Activated CD4-positive, alpha-beta T cell treated with anti-CD3 and anti-CD28 coated beads for 36 hours (primary cell): ENCODE measurements around the gene PSMC2. TPM values are rescaled to one million over a fixed set of nuclear protein-coding genes. Genes with fewer than 3 reads are reported as not detected.
A peak's percentile ranks its signal among the peaks of the same experiment; 100 is the strongest.

Experiments
- ATAC-seq: fragments of 200-7000 bp; cut with Tn5 transposase; one replicate; pipeline ENCODE4 v1.10.0; 2021; ENCODE audit warnings: mild to moderate bottlenecking, moderate library complexity
- CTCF ChIA-PET: fragments of 350-600 bp; sonication (Branson Sonifier 250); formaldehyde crosslinking; loops from one replicate; lab custom pipeline; 2021; ENCODE audit warnings: antibody characterized with exemption; lab: Charles Lee
- POLR2A ChIA-PET: fragments of 350-600 bp; sonication (Branson Sonifier 250); formaldehyde crosslinking; loops from one replicate; lab custom pipeline; 2021; ENCODE audit warnings: antibody characterized with exemption, inconsistent platforms; lab: Charles Lee
- DNase-seq: peaks from one replicate; pipeline ENCODE4 v3.0.0-alpha.2; 2020
- H3K27ac Mint-ChIP-seq: one replicate; pipeline ENCODE4 v1.8.0; 2021; ENCODE audit warnings: mixed read lengths
- H3K27me3 Mint-ChIP-seq: one replicate; pipeline ENCODE4 v1.8.0; 2021; ENCODE audit warnings: mixed read lengths
- H3K36me3 Mint-ChIP-seq: one replicate; pipeline ENCODE4 v1.8.0; 2021; ENCODE audit warnings: low read depth, mixed read lengths
- H3K4me1 Mint-ChIP-seq: one replicate; pipeline ENCODE4 v1.8.0; 2021; ENCODE audit warnings: mixed read lengths
- H3K4me3 Mint-ChIP-seq: one replicate; pipeline ENCODE4 v1.8.0; 2021; ENCODE audit warnings: mild to moderate bottlenecking, moderate library complexity, mixed read lengths
- H3K9me3 Mint-ChIP-seq: one replicate; pipeline ENCODE4 v1.8.0; 2021; ENCODE audit warnings: low read depth, mixed read lengths
- intact Hi-C, 2 experiments: fragments of 100-400 bp; cut with DNase I in 1 of 2; cut with micrococcal nuclease in 1 of 2; formaldehyde crosslinking; loops; one replicate each; pipeline versions ENCODE4 v1.14.2 to v1.15.1; 2022 to 2024; cut with DNase I, micrococcal nuclease
- total RNA-seq, 2 experiments: library from RNA; stranded (reverse); gene quantifications; one replicate each; pipeline ENCODE4 v1.2.3, GENCODE V29; 2021

The PSMC2 gene
- total RNA-seq, 2 experiments from 2014 or later: 145 to 161 TPM

GRCh38 chr7:103338864-103339263, 8.6 kb upstream of the PSMC2 start:
- peaks cover 38% of the 10 kb centered on the region for H3K4me1 Mint-ChIP-seq
- H3K4me3 Mint-ChIP-seq: no peak overlapping the region
- POLR2A ChIA-PET: interaction anchor here (0.6 to 0.8 kb wide), 2 partner anchors 9 to 193 kb away, joined by 3 to 4 read pairs; no protein-coding TSS in a partner anchor
- peaks cover 50% of the 10 kb centered on the region for H3K36me3 Mint-ChIP-seq
- no peaks in the 10 kb centered on the region for H3K27me3 Mint-ChIP-seq
- H3K27ac Mint-ChIP-seq: peak overlapping the region; percentile 58
- CTCF ChIA-PET: interaction anchor here (0.6 to 1.6 kb wide), 3 partner anchors 15 to 24 kb away, joined by 3 to 4 read pairs (median 3); no protein-coding TSS in a partner anchor
- ATAC-seq (no peak), DNase-seq (no peak)
- intact Hi-C loops: no loop called here
- H3K9me3 Mint-ChIP-seq: no peaks in the 10 kb centered on the region

- POLR2A ChIA-PET: no interaction called here
- peak overlapping the region; percentile 18 for H3K4me3 Mint-ChIP-seq
- CTCF ChIA-PET: no interaction called here
- H3K4me1 Mint-ChIP-seq: peaks cover 49% of the 10 kb centered on the region
- intact Hi-C loops: loop anchor here (5.0 to 10.0 kb wide), 3 partner anchors 63 to 1673 kb away; partner anchors contain the start of genes FAM185A (in 1 of the 2) and KMT2E (in 1 of the 2)
- DNase-seq (no peak), ATAC-seq (no peak)
- H3K36me3 Mint-ChIP-seq: peaks cover 54% of the 10 kb centered on the region
- H3K27ac Mint-ChIP-seq: peak overlapping the region; percentile 70
- no peaks in the 10 kb centered on the region for H3K27me3 Mint-ChIP-seq
- no peaks in the 10 kb centered on the region for H3K9me3 Mint-ChIP-seq
These were observed 6.0 kb upstream of the PSMC2 start for GRCh38 chr7:103341466-103341865.

DNA sequence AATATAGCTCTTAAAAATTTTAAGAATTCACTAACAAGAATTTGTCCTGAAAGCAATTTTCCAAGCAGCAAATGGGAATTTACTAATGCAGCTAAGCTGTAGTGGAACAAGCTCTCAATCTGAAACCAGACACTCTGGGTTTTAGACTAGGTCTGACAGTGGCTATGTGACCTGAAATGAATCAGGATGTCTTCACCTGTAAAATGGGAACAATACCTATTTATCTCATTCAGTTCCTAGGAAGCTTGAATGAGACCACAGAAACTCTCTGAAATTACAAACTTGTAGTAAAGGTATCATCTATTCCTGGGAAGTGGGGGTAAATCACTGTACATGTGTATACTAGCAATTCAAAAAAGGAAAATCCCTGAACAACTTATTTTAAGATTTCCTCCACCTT, 4.1 kb upstream of the PSMC2 start:
- DNase-seq: no peak
- Mint-ChIP-seq H3K9me3 (no peaks in the 10 kb centered on the region), H3K27me3 (no peaks in the 10 kb centered on the region), H3K27ac (peak overlapping the region; percentile 99), H3K4me1 (peaks cover 57% of the 10 kb centered on the region), H3K36me3 (peaks cover 40% of the 10 kb centered on the region), H3K4me3 (peak overlapping the region; percentile 92)
- intact Hi-C loops: loop anchor here (2.0 to 10.0 kb wide), 4 partner anchors 61 to 1671 kb away; partner anchors contain the start of genes FAM185A (in 1 of the 2) and KMT2E (in 1 of the 2)
- peak; percentile 10 for ATAC-seq
- POLR2A ChIA-PET: interaction anchor here (0.7 to 1.0 kb wide), 8 partner anchors 8 to 1667 kb away, joined by 3 to 7 read pairs (median 3); no protein-coding TSS in a partner anchor
- CTCF ChIA-PET: interaction anchor here (1.0 to 1.8 kb wide), 3 partner anchors 29 to 43 kb away, joined by 3 to 6 read pairs (median 3); no protein-coding TSS in a partner anchor

GRCh38 chr7:103343758-103344452, 3.5 kb upstream of the PSMC2 start:
- POLR2A ChIA-PET: interaction anchor here (0.8 to 1.0 kb wide), 2 partner anchors 7 to 13 kb away, joined by 3 read pairs; no protein-coding TSS in a partner anchor
- CTCF ChIA-PET: interaction anchor here (1.8 kb wide), 1 partner anchor 30 kb away, joined by 6 read pairs; no protein-coding TSS in a partner anchor
- H3K4me1 Mint-ChIP-seq: peaks cover 61% of the 10 kb centered on the region
- peak overlapping the region; percentile 92 for H3K4me3 Mint-ChIP-seq
- H3K36me3 Mint-ChIP-seq: peaks cover 40% of the 10 kb centered on the region
- no peaks in the 10 kb centered on the region for H3K9me3 Mint-ChIP-seq
- H3K27me3 Mint-ChIP-seq: no peaks in the 10 kb centered on the region
- peak; percentile 24 for ATAC-seq
- H3K27ac Mint-ChIP-seq: peak overlapping the region; percentile 99
- intact Hi-C loops: loop anchor here (1.0 to 10.0 kb wide), 6 partner anchors 19 to 1671 kb away; partner anchors contain the start of genes FAM185A (in 1 of the 2) and KMT2E (in 1 of the 2)
- DNase-seq: peak; percentile 49

DNA sequence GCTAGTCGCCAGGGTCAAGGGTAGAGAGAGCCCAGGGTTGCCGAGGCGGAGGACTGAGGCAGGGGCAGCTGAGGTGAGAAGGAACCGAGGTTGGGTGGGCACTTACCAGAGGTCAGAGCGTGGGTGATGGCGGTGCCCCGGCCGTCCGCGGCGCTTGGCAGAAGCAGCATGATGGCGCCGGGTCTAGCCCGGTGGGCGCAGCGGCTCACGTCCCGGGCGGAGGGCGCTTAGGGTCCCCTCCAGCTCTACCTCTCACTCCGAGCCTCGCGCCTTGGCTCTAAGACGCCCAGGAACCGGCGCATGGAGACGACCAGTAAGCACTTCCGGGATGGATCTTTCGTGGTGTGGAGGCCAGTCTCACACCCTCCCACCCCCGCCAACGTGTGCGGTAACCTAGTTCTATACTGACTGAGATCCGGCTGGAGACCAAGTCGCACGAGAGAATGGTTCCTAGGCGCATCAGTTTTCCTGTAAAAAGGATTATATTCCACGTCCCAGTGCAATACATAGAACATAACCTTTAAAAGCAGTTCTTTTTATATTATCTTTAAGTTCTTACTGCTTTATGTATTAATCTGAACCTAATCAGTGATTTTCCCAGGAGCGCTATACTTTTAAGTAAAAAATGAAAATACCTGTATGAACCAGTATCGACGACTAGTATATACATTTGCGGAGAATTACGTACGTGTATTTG, 2.8 kb upstream of the PSMC2 start, which contains the start of gene DNAJC2:
Gene DNAJC2, minus strand, starts transcription at position 315 of the 697 bp plus-strand sequence. Its CDS starts 145 bp downstream, at position 170.
- POLR2A ChIA-PET: no interaction called here
- Mint-ChIP-seq H3K4me1 (peaks cover 60% of the 10 kb centered on the region), H3K9me3 (no peaks in the 10 kb centered on the region), H3K4me3 (peak within 1 kb of the TSS; percentile 92), H3K36me3 (peaks cover 39% of the 10 kb centered on the region), H3K27ac (peak within 1 kb of the TSS; percentile 99), H3K27me3 (no peaks in the 10 kb centered on the region)
- intact Hi-C loops: loop anchor here (1.0 to 10.0 kb wide), 7 partner anchors 19 to 1670 kb away; partner anchors contain the start of genes ARMC10 (in 1 of the 2), FAM185A (in 1 of the 2) and KMT2E (in 1 of the 2)
- CTCF ChIA-PET: interaction anchor here (1.8 kb wide), 1 partner anchor 30 kb away, joined by 6 read pairs; no protein-coding TSS in a partner anchor
- ATAC-seq (peak; percentile 79), DNase-seq (peak; percentile 91)

DNA sequence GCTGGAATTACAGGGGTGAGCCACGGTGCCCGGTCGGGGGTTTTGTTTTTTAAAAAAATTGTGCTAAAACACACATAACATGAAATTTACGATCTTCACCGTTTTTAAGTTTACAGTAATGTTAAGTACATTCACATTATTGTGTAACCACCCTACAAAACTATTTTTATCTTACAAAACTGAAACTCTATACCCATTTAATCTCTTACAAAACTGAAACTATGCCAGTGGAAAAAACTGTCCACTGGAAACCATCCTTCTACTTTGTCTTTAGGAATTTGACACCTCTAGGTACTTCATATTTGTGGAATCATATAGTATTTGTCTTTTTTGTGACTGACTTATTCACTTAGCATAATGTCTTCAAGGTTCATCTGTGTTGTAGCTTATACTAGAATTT, 1.0 kb upstream of the PSMC2 start:
- H3K27me3 Mint-ChIP-seq: no peaks in the 10 kb centered on the region
- intact Hi-C loops: loop anchor here (5.0 to 10.0 kb wide), 4 partner anchors 58 to 1668 kb away; partner anchors contain the start of genes ARMC10 (in 1 of the 2) and KMT2E (in 1 of the 2)
- ChIA-PET CTCF (interaction anchor here (1.0 kb wide), 2 partner anchors 49 to 274 kb away, joined by 3 to 4 read pairs; no protein-coding TSS in a partner anchor), POLR2A (no interaction called here)
- peaks cover 34% of the 10 kb centered on the region for H3K36me3 Mint-ChIP-seq
- H3K27ac Mint-ChIP-seq: peak overlapping the region; percentile 60
- peak overlapping the region; percentile 94 for H3K4me3 Mint-ChIP-seq
- DNase-seq (no peak), ATAC-seq (no peak)
- H3K9me3 Mint-ChIP-seq: no peaks in the 10 kb centered on the region
- peaks cover 55% of the 10 kb centered on the region for H3K4me1 Mint-ChIP-seq

- no peaks in the 10 kb centered on the region for H3K9me3 Mint-ChIP-seq
These were observed 1.0 kb downstream of the PSMC2 start for GRCh38 chr7:103348452-103348851.

DNA sequence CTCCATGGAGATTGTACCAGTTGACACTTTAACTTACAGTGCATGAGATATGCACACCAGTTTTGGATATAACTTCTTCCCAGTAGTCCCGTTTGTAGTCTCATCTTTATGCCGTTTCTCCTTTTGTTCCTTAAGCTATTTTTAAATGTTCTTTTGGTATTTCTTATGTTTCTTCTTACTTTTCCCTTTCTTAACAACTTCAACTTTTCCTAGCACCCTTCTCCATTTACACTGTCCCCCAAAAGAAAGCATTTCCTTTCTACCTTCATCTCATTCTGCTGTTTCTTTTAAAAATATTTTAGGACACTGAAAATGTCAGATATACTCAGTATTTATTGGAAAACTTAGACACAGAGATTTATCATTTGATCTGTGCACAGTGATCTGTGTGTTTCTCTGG, 1.5 kb downstream of the PSMC2 start:
- no peak for DNase-seq
- CTCF ChIA-PET: interaction anchor here (1.6 to 2.1 kb wide), 2 partner anchors 9 to 57 kb away, joined by 4 to 6 read pairs; no protein-coding TSS in a partner anchor
- Mint-ChIP-seq H3K27me3 (no peaks in the 10 kb centered on the region), H3K4me3 (peak overlapping the region; percentile 94), H3K27ac (peak overlapping the region; percentile 93), H3K9me3 (no peaks in the 10 kb centered on the region), H3K36me3 (peaks cover 40% of the 10 kb centered on the region), H3K4me1 (peaks cover 62% of the 10 kb centered on the region)
- POLR2A ChIA-PET: no interaction called here
- intact Hi-C loops: loop anchor here (1.0 to 10.0 kb wide), 6 partner anchors 56 to 1666 kb away; partner anchors contain the start of genes ARMC10 (in 1 of the 2), KMT2E (in 1 of the 2) and NAPEPLD (in 1 of the 2)
- no peak for ATAC-seq

More at GRCh38 chr7:103348452-103348851, 1.0 kb downstream of the PSMC2 start:
- DNase-seq (peak; percentile 23), ATAC-seq (no peak)
- CTCF ChIA-PET: interaction anchor here (1.2 to 2.1 kb wide), 3 partner anchors 10 to 58 kb away, joined by 3 to 6 read pairs (median 4); no protein-coding TSS in a partner anchor
- peaks cover 39% of the 10 kb centered on the region for H3K36me3 Mint-ChIP-seq
- intact Hi-C loops: loop anchor here (1.0 to 10.0 kb wide), 6 partner anchors 56 to 1666 kb away; partner anchors contain the start of genes ARMC10 (in 1 of the 2), KMT2E (in 1 of the 2) and NAPEPLD (in 1 of the 2)
- no peaks in the 10 kb centered on the region for H3K27me3 Mint-ChIP-seq
- H3K4me3 Mint-ChIP-seq: peak overlapping the region; percentile 94
- peaks cover 58% of the 10 kb centered on the region for H3K4me1 Mint-ChIP-seq
- POLR2A ChIA-PET: no interaction called here
- H3K27ac Mint-ChIP-seq: peak overlapping the region; percentile 97

- POLR2A ChIA-PET: no interaction called here
- H3K4me3 Mint-ChIP-seq: peak overlapping the region; percentile 94
- intact Hi-C loops: loop anchor here (2.0 to 10.0 kb wide), 5 partner anchors 55 to 1665 kb away; partner anchors contain the start of genes ARMC10 (in 1 of the 2), KMT2E (in 1 of the 2) and NAPEPLD (in 1 of the 2)
- peaks cover 62% of the 10 kb centered on the region for H3K4me1 Mint-ChIP-seq
- peak overlapping the region; percentile 93 for H3K27ac Mint-ChIP-seq
- no peaks in the 10 kb centered on the region for H3K27me3 Mint-ChIP-seq
- H3K36me3 Mint-ChIP-seq: peaks cover 40% of the 10 kb centered on the region
- CTCF ChIA-PET: interaction anchor here (2.1 kb wide), 1 partner anchor 56 kb away, joined by 4 read pairs; no protein-coding TSS in a partner anchor
- H3K9me3 Mint-ChIP-seq: no peaks in the 10 kb centered on the region
- ATAC-seq: no peak
- no peak for DNase-seq
These were observed 2.4 kb downstream of the PSMC2 start for GRCh38 chr7:103349805-103350204.

DNA sequence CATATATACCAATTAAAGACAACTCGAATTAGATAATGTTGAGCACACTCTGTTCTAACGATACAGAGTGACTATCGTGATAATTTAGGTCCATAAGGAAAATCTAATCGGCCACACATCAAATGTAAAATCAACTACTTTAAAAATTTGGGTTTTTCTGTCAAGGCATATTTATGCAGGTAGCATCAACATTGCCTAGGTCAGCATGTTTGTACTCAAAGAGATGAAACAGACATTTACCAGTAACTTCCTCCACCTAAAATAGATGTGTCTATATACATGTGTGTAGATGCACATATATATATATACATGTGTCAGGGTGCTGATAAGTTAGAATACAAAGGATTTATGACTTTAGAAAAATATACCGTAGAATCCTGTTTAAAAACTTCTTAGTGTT, 22.0 kb downstream of the PSMC2 start:
- peaks cover 5% of the 10 kb centered on the region for H3K4me1 Mint-ChIP-seq
- ChIA-PET POLR2A (no interaction called here), CTCF (no interaction called here)
- DNase-seq (no peak), ATAC-seq (no peak)
- H3K9me3 Mint-ChIP-seq: no peaks in the 10 kb centered on the region
- intact Hi-C loops: no loop called here
- H3K36me3 Mint-ChIP-seq: peaks cover 31% of the 10 kb centered on the region
- no peak overlapping the region for H3K27ac Mint-ChIP-seq
- no peak overlapping the region for H3K4me3 Mint-ChIP-seq
- no peaks in the 10 kb centered on the region for H3K27me3 Mint-ChIP-seq
